ENCODE measurements around the gene NUDCD3. TPM values are rescaled to one million over a fixed set of nuclear protein-coding genes. Genes with fewer than 3 reads are reported as not detected.

The NUDCD3 gene
- total and polyA plus RNA-seq, 2 experiments from 2014 or later = 54.7 to 60.8 TPM

DNA sequence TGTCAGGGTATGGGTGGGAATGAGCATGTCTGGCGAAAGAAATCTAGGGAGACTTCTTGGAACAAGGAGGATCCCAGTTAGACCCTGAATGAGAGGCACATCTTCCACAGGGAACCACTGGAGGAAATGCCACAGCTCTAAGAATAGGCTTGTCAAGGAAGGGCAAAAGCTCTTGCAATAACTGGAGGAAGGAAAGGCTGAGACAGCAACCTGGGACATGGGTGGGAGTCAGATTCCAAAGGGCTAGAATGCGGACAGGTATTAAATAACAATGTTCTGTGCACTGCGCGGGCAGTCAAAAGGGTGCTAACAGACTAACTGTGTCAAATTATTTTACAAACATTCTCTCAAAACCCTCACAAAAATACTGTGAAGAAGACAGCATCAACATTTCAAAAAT lies 4.5 kb downstream of the NUDCD3 start:
- H3K27ac ChIP-seq = no peak overlapping the region
- WGBS (ENCODE audit: low lambda C conversion rate, missing lambda C conversion rate) = 93% methylated on average over 4 of the region's 4 CpGs

DNA sequence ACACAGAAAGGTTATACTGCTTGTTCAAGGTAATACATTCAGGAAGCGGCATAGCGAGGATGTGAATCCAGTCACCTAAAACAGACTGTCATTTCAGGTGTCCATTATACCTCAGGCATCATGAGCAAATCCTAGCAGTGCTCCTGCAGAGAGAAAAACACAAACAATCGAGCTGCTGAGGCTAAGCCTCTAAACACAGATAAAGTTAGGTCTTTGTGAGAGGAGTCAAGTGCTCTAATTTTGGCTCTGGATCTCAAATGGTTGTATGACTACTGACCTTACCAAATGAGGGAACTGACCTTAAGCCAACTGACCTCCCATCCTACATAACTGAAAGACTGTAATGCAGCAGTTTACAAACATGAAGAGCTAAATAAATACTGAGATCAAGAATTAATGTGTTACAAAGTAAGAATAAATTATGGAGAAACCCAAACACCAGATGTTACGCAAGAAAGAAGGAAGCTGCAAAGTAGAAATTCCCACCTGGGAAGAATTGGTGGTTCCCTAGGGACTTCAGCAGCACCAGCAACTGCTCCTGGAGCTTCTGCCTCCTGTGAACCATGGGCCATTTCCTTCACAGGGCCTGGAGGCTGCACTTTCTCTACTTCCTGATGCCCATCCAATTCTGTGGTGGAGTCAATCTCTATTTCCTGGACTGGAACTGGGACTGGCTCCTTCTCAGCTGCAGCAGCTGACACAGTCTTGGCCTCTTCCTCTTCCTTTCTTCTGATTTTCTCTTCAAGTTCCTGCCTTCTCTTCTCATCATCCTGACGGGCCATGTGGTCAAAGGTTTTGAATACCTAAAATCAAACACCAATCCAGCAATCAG lies 5.8 kb downstream of the NUDCD3 start:
- Histone ChIP-seq H3K4me2 (no peak overlapping the region), H2AFZ (no peak overlapping the region), H3K27me3 (no peaks in the 10 kb centered on the region), H3K27ac (no peak overlapping the region), H4K20me1 (ENCODE audit: insufficient read depth, poor library complexity, severe bottlenecking) (peaks cover 3% of the 10 kb centered on the region), H3K79me2 (peaks cover 88% of the 10 kb centered on the region), H3K4me3 (no peak overlapping the region), H3K4me1 (ENCODE audit: insufficient read depth) (peaks cover 8% of the 10 kb centered on the region), H3K9me2 (replicated peaks; ENCODE audit: insufficient read depth) (no peaks in the 10 kb centered on the region), H3K36me3 (replicated peaks; ENCODE audit: insufficient read depth, low read depth) (peaks cover 12% of the 10 kb centered on the region), H3K9me3 (ENCODE audit: low read depth) (peaks cover 3% of the 10 kb centered on the region)
- no peak for TF ChIP-seq EZH2phosphoT487 (IDR thresholded peaks at IDR 0.05; ENCODE audit: low read depth, severe bottlenecking, unreplicated experiment)
- TF ChIP-seq EZH2 (IDR thresholded peaks at IDR 0.05; ENCODE audit: borderline replicate concordance) = no peak
- TF ChIP-seq, protein P1, sequence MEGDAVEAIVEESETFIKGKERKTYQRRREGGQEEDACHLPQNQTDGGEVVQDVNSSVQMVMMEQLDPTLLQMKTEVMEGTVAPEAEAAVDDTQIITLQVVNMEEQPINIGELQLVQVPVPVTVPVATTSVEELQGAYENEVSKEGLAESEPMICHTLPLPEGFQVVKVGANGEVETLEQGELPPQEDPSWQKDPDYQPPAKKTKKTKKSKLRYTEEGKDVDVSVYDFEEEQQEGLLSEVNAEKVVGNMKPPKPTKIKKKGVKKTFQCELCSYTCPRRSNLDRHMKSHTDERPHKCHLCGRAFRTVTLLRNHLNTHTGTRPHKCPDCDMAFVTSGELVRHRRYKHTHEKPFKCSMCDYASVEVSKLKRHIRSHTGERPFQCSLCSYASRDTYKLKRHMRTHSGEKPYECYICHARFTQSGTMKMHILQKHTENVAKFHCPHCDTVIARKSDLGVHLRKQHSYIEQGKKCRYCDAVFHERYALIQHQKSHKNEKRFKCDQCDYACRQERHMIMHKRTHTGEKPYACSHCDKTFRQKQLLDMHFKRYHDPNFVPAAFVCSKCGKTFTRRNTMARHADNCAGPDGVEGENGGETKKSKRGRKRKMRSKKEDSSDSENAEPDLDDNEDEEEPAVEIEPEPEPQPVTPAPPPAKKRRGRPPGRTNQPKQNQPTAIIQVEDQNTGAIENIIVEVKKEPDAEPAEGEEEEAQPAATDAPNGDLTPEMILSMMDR (IDR thresholded peaks at IDR 0.05; ENCODE audit: poor library complexity) = no peak
- 89% methylated on average over 5 of the region's 5 CpGs for WGBS (ENCODE audit: low lambda C conversion rate, missing lambda C conversion rate)
- no peak for DNase-seq (ENCODE audit: low spot score)

More for the DNA sequence above, 4.5 kb downstream of the NUDCD3 start:
- Histone ChIP-seq H4K20me1 (ENCODE audit: insufficient read depth, poor library complexity, severe bottlenecking) (peaks cover 3% of the 10 kb centered on the region), H3K4me2 (no peak overlapping the region), H3K9me3 (ENCODE audit: low read depth) (peaks cover 3% of the 10 kb centered on the region), H3K9me2 (replicated peaks; ENCODE audit: insufficient read depth) (no peaks in the 10 kb centered on the region), H3K4me3 (no peak overlapping the region), H3K79me2 (peaks cover 85% of the 10 kb centered on the region), H3K27me3 (no peaks in the 10 kb centered on the region), H2AFZ (no peak overlapping the region), H3K36me3 (replicated peaks; ENCODE audit: insufficient read depth, low read depth) (peaks cover 12% of the 10 kb centered on the region), H3K4me1 (ENCODE audit: insufficient read depth) (peaks cover 8% of the 10 kb centered on the region)
- no peak for DNase-seq (ENCODE audit: low spot score)
- TF ChIP-seq EZH2phosphoT487 (IDR thresholded peaks at IDR 0.05; ENCODE audit: low read depth, severe bottlenecking, unreplicated experiment) (no peak), EZH2 (IDR thresholded peaks at IDR 0.05; ENCODE audit: borderline replicate concordance) (no peak)
- TF ChIP-seq, protein P1 (IDR thresholded peaks at IDR 0.05; ENCODE audit: poor library complexity) = no peak

DNA sequence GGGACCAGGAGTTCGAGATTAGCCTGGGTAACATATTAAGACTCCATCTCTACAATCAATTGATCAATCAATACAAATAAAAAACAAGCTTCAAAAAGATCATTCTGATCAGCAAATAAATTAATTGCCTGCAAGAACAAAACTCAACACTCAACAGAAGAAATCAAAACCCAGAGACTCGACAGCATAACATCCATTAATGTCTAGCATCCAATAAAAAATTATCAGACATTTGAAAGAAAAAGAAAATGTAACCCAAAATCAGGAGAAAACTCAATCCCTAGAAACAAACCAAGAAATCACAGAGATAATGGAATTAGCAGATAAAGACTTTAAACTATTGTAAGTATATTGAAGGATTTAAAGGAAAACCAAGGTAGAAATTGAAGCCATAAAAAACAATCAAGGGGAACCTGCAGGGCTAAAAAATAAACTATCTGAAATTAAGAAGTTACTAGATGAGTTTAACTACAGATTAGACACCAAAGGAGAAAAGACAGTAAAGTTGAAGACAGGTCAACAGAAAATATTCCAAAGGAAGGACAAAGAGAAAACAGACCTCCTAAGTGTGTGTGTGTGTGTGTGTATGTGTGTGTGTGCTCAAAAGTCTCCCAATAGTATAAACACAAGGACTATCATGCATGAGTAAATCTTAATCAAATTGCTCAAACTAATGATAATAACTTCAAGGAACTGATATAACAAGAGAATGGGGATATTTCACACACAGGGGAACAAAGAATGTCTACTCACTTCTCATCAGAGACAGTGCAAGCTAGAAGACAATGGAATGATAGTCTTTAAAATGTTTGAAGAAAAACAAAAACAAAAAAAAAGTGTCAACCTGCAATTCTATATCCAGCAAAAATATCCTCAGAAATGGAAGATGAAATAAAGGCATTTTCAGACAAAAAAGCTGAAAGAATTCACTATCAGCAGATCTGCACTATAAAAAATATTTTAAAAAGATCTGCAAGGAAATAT lies 7.7 kb downstream of the NUDCD3 start:
- WGBS (ENCODE audit: low lambda C conversion rate, missing lambda C conversion rate) = 98% methylated on average over 2 of the region's 2 CpGs
- Histone ChIP-seq H2AFZ (no peak overlapping the region), H4K20me1 (ENCODE audit: insufficient read depth, poor library complexity, severe bottlenecking) (peaks cover 3% of the 10 kb centered on the region), H3K36me3 (replicated peaks; ENCODE audit: insufficient read depth, low read depth) (peaks cover 12% of the 10 kb centered on the region), H3K4me3 (no peak overlapping the region), H3K79me2 (peaks cover 73% of the 10 kb centered on the region), H3K4me1 (ENCODE audit: insufficient read depth) (peaks cover 3% of the 10 kb centered on the region), H3K9me3 (ENCODE audit: low read depth) (peaks cover 3% of the 10 kb centered on the region), H3K4me2 (no peak overlapping the region), H3K27ac (no peak overlapping the region), H3K27me3 (no peaks in the 10 kb centered on the region), H3K9me2 (replicated peaks; ENCODE audit: insufficient read depth) (no peaks in the 10 kb centered on the region)
- no peak for DNase-seq (ENCODE audit: low spot score)
- TF ChIP-seq, protein P1 (IDR thresholded peaks at IDR 0.05; ENCODE audit: poor library complexity) = no peak
- TF ChIP-seq EZH2 (IDR thresholded peaks at IDR 0.05; ENCODE audit: borderline replicate concordance) = no peak
